ENCODE measurements around the gene ACTG2. TPM values are rescaled to one million over a fixed set of nuclear protein-coding genes. Genes with fewer than 3 reads are reported as not detected.
A peak's percentile ranks its signal among the peaks of the same experiment; 100 is the strongest.

Gene ACTG2
- total and polyA plus RNA-seq, 4 donors = 20.5 to 82.9 (median 44.7) TPM

- Histone ChIP-seq H3K4me3 (no peak overlapping the region), H3K27me3 (ENCODE audit: control insufficient read depth in 3 of 3, insufficient read depth in 3 of 3, low read length in 2 of 3) (peaks cover 0 to 11% (median 8%) of the 10 kb centered on the region in 3 donors), H3K4me1 (ENCODE audit: control insufficient read depth in 5 of 5, insufficient read depth in 5 of 5, low read length in 5 of 5) (peaks cover 4 to 16% (median 6%) of the 10 kb centered on the region in 5 donors), H3K27ac (ENCODE audit: low read depth in 1 of 2, low read length in 1 of 2) (no peak overlapping the region), H3K9ac (ENCODE audit: insufficient read depth in 1 of 2, low read length in 2 of 2) (no peak overlapping the region), H3K9me3 (ENCODE audit: control insufficient read depth in 4 of 4, insufficient read depth in 3 of 4, low read length in 3 of 4) (no peaks in the 10 kb centered on the region), H3K36me3 (ENCODE audit: control insufficient read depth in 4 of 4, insufficient read depth in 4 of 4, low read length in 4 of 4) (no peaks in the 10 kb centered on the region)
- TF ChIP-seq, protein P1, sequence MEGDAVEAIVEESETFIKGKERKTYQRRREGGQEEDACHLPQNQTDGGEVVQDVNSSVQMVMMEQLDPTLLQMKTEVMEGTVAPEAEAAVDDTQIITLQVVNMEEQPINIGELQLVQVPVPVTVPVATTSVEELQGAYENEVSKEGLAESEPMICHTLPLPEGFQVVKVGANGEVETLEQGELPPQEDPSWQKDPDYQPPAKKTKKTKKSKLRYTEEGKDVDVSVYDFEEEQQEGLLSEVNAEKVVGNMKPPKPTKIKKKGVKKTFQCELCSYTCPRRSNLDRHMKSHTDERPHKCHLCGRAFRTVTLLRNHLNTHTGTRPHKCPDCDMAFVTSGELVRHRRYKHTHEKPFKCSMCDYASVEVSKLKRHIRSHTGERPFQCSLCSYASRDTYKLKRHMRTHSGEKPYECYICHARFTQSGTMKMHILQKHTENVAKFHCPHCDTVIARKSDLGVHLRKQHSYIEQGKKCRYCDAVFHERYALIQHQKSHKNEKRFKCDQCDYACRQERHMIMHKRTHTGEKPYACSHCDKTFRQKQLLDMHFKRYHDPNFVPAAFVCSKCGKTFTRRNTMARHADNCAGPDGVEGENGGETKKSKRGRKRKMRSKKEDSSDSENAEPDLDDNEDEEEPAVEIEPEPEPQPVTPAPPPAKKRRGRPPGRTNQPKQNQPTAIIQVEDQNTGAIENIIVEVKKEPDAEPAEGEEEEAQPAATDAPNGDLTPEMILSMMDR (IDR thresholded peaks at IDR 0.05; ENCODE audit: control extremely low read depth, extremely low read depth) = no peak
- no peak for DNase-seq
- 73 to 82% methylated on average over 7 of the region's 7 CpGs for WGBS, 2 donors
- no peak for ATAC-seq (ENCODE audit: insufficient read depth, low FRiP score)
These were observed 32.4 kb downstream of the ACTG2 start for GRCh38 chr2:73925033-73925704.

- TF ChIP-seq, protein P1 (IDR thresholded peaks at IDR 0.05; ENCODE audit: control extremely low read depth, extremely low read depth) = no peak
- H3K36me3 ChIP-seq (ENCODE audit: control insufficient read depth in 4 of 4, insufficient read depth in 4 of 4, low read length in 4 of 4) = no peaks in the 10 kb centered on the region
- no peak overlapping the region for H3K4me3 ChIP-seq
- no peak overlapping the region for H3K27ac ChIP-seq (ENCODE audit: low read depth in 1 of 2, low read length in 1 of 2)
- peak overlapping the region in 1 of 2 donors; percentile 6 for H3K9ac ChIP-seq (ENCODE audit: insufficient read depth in 1 of 2, low read length in 2 of 2)
- H3K27me3 ChIP-seq (ENCODE audit: control insufficient read depth in 3 of 3, insufficient read depth in 3 of 3, low read length in 2 of 3) = peaks cover 0 to 9% (median 8%) of the 10 kb centered on the region in 3 donors
- peaks cover 4 to 18% (median 6%) of the 10 kb centered on the region in 5 donors for H3K4me1 ChIP-seq (ENCODE audit: control insufficient read depth in 5 of 5, insufficient read depth in 5 of 5, low read length in 5 of 5)
- H3K9me3 ChIP-seq (ENCODE audit: control insufficient read depth in 4 of 4, insufficient read depth in 3 of 4, low read length in 3 of 4) = no peaks in the 10 kb centered on the region
- 77 to 83% methylated on average over 13 of the region's 13 CpGs for WGBS, 2 donors
- DNase-seq (no peak), ATAC-seq (ENCODE audit: insufficient read depth, low FRiP score) (no peak)
These were observed 33.2 kb downstream of the ACTG2 start for GRCh38 chr2:73925853-73926492.

DNA sequence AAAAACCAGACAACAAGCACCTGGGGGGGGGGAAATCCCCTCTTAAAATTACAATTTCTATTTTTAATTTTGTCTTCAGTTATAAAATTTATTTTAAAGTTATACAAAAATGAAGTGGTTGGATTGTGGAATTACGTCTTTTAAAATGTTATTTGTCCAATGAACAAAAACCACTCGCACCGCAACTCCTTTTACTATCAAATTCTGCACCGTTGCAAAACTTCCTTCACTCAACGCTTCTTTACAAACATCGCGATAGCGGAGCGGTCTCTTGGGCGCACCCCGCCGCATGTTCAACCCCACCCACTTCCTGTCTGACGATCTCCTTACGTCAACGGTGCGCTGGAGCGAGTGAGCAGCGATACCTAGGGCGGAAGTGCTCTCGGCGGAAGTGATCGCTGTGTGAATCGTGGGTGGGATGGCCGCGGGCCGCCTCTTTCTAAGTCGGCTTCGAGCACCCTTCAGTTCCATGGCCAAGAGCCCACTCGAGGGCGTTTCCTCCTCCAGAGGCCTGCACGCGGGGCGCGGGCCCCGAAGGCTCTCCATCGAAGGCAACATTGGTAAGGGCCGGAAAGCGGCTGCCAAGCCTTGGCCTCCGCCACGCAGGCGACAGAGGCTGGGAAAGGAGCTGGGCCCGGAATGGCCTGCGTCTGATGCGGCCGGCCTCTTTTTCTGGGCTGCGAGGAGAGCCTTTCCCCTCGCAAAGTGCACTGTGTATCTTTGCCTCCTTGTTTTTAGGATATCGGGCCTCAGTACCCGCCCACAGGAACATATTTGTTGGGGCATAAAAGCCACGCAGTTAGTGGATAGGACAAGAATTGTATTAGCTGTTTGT lies 33.9 kb downstream of the ACTG2 start, which contains the start of gene DGUOK:
Gene DGUOK (plus strand): TSS at position 388 of the 835 bp plus-strand sequence. CDS start 31 bp downstream, at position 419.
- H3K27ac ChIP-seq (ENCODE audit: low read depth in 1 of 2, low read length in 1 of 2) = peak within 1 kb of the TSS; percentile 95 to 99
- H3K36me3 ChIP-seq (ENCODE audit: control insufficient read depth in 4 of 4, insufficient read depth in 4 of 4, low read length in 4 of 4) = peaks cover 0 to 5% (median 0%) of the 10 kb centered on the region in 4 donors
- H3K4me3 ChIP-seq = peak within 1 kb of the TSS; percentile 80
- 0% methylated on average over 50 of the region's 50 CpGs for WGBS, 2 donors
- TF ChIP-seq, protein P1 (IDR thresholded peaks at IDR 0.05; ENCODE audit: control extremely low read depth, extremely low read depth) = no peak
- peak; percentile 99 to 100 (median 100) for DNase-seq
- H3K4me1 ChIP-seq (ENCODE audit: control insufficient read depth in 5 of 5, insufficient read depth in 5 of 5, low read length in 5 of 5) = peaks cover 4 to 18% (median 6%) of the 10 kb centered on the region in 5 donors
- ATAC-seq (ENCODE audit: insufficient read depth, low FRiP score) = peak; percentile 99
- H3K9ac ChIP-seq (ENCODE audit: insufficient read depth in 1 of 2, low read length in 2 of 2) = peak within 1 kb of the TSS; percentile 93 to 95
- no peaks in the 10 kb centered on the region for H3K9me3 ChIP-seq (ENCODE audit: control insufficient read depth in 4 of 4, insufficient read depth in 3 of 4, low read length in 3 of 4)
- H3K27me3 ChIP-seq (ENCODE audit: control insufficient read depth in 3 of 3, insufficient read depth in 3 of 3, low read length in 2 of 3) = peaks cover 0 to 9% (median 8%) of the 10 kb centered on the region in 3 donors

Data from lung (tissue), 12 donors.